MM.1S (cell line): ENCODE results near the gene KIF16B.

Experiments used
- EZH2 ChIP-seq: fragments of 300-600 bp; sonication (generic); optimal IDR thresholded peaks from 2 replicates; pipeline ENCODE3; 2017; ENCODE audit warnings: low read depth, mild to moderate bottlenecking, antibody characterized with exemption, low read length, mixed read lengths
- EZH2phosphoT487 ChIP-seq: fragments of 300-600 bp; sonication (generic); IDR thresholded peaks from 2 replicates; pipeline ENCODE4 v1.6.1; 2018; ENCODE audit warnings: antibody characterized with exemption, low read length
- TF ChIP-seq, protein P1 (sequence below): fragments of 300-600 bp; sonication (generic); IDR thresholded peaks from 2 replicates; pipeline ENCODE4 v1.5.1; 2016; ENCODE audit warnings: antibody characterized with exemption, low read length, mixed read lengths

- TF ChIP-seq, protein P1, sequence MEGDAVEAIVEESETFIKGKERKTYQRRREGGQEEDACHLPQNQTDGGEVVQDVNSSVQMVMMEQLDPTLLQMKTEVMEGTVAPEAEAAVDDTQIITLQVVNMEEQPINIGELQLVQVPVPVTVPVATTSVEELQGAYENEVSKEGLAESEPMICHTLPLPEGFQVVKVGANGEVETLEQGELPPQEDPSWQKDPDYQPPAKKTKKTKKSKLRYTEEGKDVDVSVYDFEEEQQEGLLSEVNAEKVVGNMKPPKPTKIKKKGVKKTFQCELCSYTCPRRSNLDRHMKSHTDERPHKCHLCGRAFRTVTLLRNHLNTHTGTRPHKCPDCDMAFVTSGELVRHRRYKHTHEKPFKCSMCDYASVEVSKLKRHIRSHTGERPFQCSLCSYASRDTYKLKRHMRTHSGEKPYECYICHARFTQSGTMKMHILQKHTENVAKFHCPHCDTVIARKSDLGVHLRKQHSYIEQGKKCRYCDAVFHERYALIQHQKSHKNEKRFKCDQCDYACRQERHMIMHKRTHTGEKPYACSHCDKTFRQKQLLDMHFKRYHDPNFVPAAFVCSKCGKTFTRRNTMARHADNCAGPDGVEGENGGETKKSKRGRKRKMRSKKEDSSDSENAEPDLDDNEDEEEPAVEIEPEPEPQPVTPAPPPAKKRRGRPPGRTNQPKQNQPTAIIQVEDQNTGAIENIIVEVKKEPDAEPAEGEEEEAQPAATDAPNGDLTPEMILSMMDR = no peak
- TF ChIP-seq EZH2phosphoT487 (no peak), EZH2 (no peak)
Observed at GRCh38 chr20:16497896-16498295, 75.4 kb downstream of the KIF16B start.
